Activated CD4-positive, alpha-beta memory T cell treated with anti-CD3 and anti-CD28 coated beads for 36 hours (primary cell): Measurements from ENCODE around the gene KCNE5. TPM values are rescaled to one million over a fixed set of nuclear protein-coding genes. Genes with fewer than 3 reads are reported as not detected.
"Not testable (repeated sequence)": the region's sequence is repeated elsewhere in the genome, so short reads cannot be mapped to it uniquely, and the experiment has no call there.

Experiments
- CTCF ChIA-PET: fragments of 350-600 bp; sonication (Branson Sonifier 250); formaldehyde crosslinking; loops from one replicate; lab custom pipeline; 2021; ENCODE audit warnings: antibody characterized with exemption, inconsistent platforms; lab: Charles Lee
- POLR2A ChIA-PET: fragments of 350-600 bp; sonication (Branson Sonifier 250); formaldehyde crosslinking; loops from one replicate; lab custom pipeline; 2021; ENCODE audit warnings: antibody characterized with exemption; lab: Charles Lee
- DNase-seq: peaks from one replicate; pipeline ENCODE4 v3.0.0-alpha.2; 2020
- H3K27ac Mint-ChIP-seq: one replicate; pipeline ENCODE4 v1.8.0; 2021; ENCODE audit warnings: mixed read lengths
- H3K27me3 Mint-ChIP-seq: one replicate; pipeline ENCODE4 v1.8.0; 2021; ENCODE audit warnings: mixed read lengths
- H3K36me3 Mint-ChIP-seq: one replicate; pipeline ENCODE4 v1.8.0; 2021; ENCODE audit warnings: mixed read lengths
- H3K4me1 Mint-ChIP-seq: one replicate; pipeline ENCODE4 v1.8.0; 2021; ENCODE audit warnings: low read depth, mixed read lengths
- H3K4me3 Mint-ChIP-seq: one replicate; pipeline ENCODE4 v1.8.0; 2021; ENCODE audit warnings: mild to moderate bottlenecking, mixed read lengths
- H3K9me3 Mint-ChIP-seq: one replicate; pipeline ENCODE4 v1.8.0; 2021; ENCODE audit warnings: mixed read lengths
- intact Hi-C: fragments of 100-400 bp; cut with micrococcal nuclease; formaldehyde crosslinking; loops from one replicate; pipeline ENCODE4 v1.15.1; 2023
- total RNA-seq, 2 experiments: library from RNA; stranded (reverse); gene quantifications; one replicate each; pipeline ENCODE4 v1.2.3, GENCODE V29; 2021

KCNE5 gene
- total RNA-seq, 2 experiments from 2014 or later = 0.24 TPM; not detected in 1

DNA sequence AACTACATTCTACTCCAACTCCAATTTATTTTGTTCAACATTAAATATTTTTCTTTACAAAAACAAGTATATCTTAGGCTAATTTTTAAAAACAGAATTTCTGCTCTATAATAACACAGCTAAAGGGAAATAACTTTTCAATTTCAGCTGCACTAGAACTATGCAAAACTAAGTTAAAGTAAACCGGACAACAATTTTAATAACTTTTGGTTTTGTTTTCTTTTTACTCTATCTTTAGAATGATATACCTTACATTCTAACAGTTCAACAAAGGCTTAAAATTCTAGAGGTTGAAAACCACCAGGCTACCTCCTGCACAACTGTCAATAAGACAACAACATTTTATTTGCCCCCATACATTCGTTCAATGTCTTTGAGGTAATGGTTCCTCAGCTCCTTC, 18.7 kb upstream of the KCNE5 start:
- POLR2A ChIA-PET = no interaction called here
- CTCF ChIA-PET = interaction anchor here (0.7 to 1.0 kb wide), 3 partner anchors 10 to 213 kb away, joined by 3 read pairs; no protein-coding TSS in a partner anchor
- Mint-ChIP-seq H3K4me3 (no peak overlapping the region), H3K27ac (no peak overlapping the region), H3K27me3 (no peaks in the 10 kb centered on the region), H3K36me3 (peaks cover 10% of the 10 kb centered on the region), H3K9me3 (no peaks in the 10 kb centered on the region), H3K4me1 (peaks cover 5% of the 10 kb centered on the region)
- intact Hi-C loops = no loop called here
- DNase-seq = no peak

DNA sequence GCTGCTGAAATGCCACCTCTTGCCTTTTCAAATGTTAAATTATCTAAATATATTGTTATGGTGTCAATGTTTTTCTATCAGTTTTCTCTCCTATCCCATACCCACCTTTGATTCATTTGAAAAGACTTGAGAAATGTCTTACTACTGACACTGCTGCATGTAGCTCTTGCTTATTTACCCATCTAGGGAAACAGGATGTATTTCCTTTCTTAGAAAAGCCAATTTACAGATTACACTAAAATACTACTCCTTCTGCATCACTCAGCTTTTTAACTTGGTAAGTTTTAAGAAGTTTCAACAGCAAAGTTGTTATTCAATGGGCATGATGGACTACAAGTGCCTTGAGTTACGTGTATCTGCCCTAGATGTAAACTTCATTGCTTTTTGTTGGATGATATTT, 13.2 kb upstream of the KCNE5 start:
- no peak overlapping the region for H3K4me3 Mint-ChIP-seq
- intact Hi-C loops = no loop called here
- ChIA-PET POLR2A (no interaction called here), CTCF (interaction anchor here (0.7 kb wide), 1 partner anchor 22 kb away, joined by 4 read pairs; no protein-coding TSS in a partner anchor)
- H3K9me3 Mint-ChIP-seq = no peaks in the 10 kb centered on the region
- no peaks in the 10 kb centered on the region for H3K27me3 Mint-ChIP-seq
- peaks cover 6% of the 10 kb centered on the region for H3K36me3 Mint-ChIP-seq
- no peaks in the 10 kb centered on the region for H3K4me1 Mint-ChIP-seq
- DNase-seq = no peak
- no peak overlapping the region for H3K27ac Mint-ChIP-seq

DNA sequence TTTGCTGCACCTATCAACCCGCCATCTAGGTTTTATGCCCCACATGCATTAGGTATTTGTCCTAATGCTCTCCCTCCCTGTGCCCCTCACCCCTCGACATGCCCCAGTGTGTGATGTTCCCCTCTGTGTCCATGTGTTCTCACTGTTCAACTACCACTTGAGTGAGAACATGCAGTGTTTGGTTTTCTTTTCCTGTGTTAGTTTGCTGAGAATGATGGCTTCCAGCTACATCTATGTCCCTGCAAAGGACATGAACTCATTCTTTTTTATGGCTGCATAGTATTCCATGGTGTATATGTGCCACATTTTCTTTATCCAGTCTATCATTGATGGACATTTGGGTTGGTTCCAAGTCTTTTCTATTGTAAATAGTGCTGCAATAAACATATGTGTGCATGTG, 12.5 kb upstream of the KCNE5 start:
- H3K9me3 Mint-ChIP-seq, POLR2A ChIA-PET, DNase-seq, H3K36me3 Mint-ChIP-seq, H3K4me1 Mint-ChIP-seq, H3K27ac Mint-ChIP-seq, H3K4me3 Mint-ChIP-seq, CTCF ChIA-PET, intact Hi-C loops, H3K27me3 Mint-ChIP-seq: not testable (repeated sequence)

DNA sequence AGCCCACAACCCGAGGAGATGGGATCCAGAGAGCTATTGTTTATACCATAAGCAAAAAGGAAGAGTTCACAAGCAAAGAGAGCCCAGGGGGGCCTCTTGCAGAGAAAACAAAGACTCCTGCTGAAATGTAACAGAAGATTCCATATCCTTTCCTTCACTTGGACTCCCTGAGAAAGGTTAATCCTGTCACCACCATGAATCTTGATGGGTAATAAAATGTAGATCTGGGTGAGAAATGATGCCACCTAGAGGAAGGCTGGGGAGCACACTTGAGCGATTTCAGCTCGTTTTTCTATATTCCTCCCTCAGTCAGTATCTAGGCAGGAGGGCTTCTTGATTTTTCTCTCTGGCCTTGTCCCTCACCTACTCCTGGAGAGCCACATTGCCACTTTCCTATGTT, 10.2 kb upstream of the KCNE5 start:
- Mint-ChIP-seq H3K27ac (no peak overlapping the region), H3K4me3 (no peak overlapping the region), H3K36me3 (peaks cover 6% of the 10 kb centered on the region), H3K4me1 (no peaks in the 10 kb centered on the region), H3K9me3 (no peaks in the 10 kb centered on the region), H3K27me3 (no peaks in the 10 kb centered on the region)
- no peak for DNase-seq
- POLR2A ChIA-PET = no interaction called here
- intact Hi-C loops = no loop called here
- CTCF ChIA-PET = interaction anchor here (0.7 to 5.4 kb wide), 8 partner anchors 8 to 222 kb away, joined by 3 to 55 read pairs (median 3); no protein-coding TSS in a partner anchor

DNA sequence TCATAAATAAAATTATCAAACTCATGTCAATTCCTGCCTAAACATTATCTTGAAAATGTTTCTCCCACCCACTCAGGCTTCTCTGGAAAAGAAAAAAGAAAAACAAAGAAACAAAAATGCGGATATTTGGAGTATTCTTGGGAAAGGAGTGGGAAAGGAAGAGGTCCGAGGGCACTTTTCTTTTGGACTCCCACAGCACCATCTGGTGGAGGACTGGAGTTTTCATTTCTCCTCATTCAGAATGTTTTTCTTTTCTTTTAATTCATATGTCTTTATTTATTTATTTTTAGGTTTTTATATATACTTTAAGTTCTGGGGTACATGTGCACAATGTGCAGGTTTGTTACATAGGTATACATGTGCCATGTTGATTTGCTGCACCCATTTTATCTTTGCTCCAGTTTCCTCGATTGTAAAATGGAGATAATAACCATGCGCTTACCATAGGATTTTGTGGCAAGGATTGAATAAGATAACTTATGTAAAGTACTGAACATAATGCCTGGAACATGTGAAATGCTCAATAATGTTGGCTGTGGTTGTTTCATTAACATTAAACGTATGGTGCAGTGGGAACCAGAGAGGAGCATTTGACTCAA, 8.0 kb upstream of the KCNE5 start:
- ChIA-PET POLR2A (no interaction called here), CTCF (interaction anchor here (1.1 to 5.4 kb wide), 2 partner anchors 11 to 148 kb away, joined by 3 to 55 read pairs; no protein-coding TSS in a partner anchor)
- peaks cover 2% of the 10 kb centered on the region for H3K36me3 Mint-ChIP-seq
- no peak for DNase-seq
- intact Hi-C loops = loop anchor here (1.0 kb wide), 1 partner anchor 147 kb away; no protein-coding TSS in a partner anchor
- no peaks in the 10 kb centered on the region for H3K9me3 Mint-ChIP-seq
- no peaks in the 10 kb centered on the region for H3K4me1 Mint-ChIP-seq
- H3K27me3 Mint-ChIP-seq = no peaks in the 10 kb centered on the region
- H3K27ac Mint-ChIP-seq = no peak overlapping the region
- no peak overlapping the region for H3K4me3 Mint-ChIP-seq

DNA sequence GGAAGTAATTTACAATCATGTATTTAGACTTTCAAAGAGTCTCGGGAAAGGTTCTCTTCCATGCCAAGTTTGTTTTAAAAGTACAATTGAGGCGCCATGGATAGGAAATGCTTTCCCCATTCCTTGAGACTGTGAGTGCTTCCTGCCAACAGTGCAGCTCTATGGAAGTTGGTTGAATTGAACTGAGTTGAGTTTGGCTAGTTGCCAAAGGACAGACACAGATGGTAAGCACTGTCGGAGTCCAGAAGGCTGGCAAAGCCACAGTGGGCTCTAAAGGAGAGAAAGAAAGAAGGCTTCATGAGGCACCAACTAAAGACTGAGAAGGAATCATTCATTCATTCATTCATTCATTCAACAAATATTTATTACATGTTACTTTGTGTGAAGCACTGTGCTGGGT, 4.3 kb upstream of the KCNE5 start:
- Mint-ChIP-seq H3K27ac (no peak overlapping the region), H3K36me3 (peaks cover 4% of the 10 kb centered on the region), H3K9me3 (no peaks in the 10 kb centered on the region), H3K4me3 (no peak overlapping the region), H3K27me3 (no peaks in the 10 kb centered on the region), H3K4me1 (no peaks in the 10 kb centered on the region)
- ChIA-PET POLR2A (no interaction called here), CTCF (no interaction called here)
- intact Hi-C loops = no loop called here
- no peak for DNase-seq

DNA sequence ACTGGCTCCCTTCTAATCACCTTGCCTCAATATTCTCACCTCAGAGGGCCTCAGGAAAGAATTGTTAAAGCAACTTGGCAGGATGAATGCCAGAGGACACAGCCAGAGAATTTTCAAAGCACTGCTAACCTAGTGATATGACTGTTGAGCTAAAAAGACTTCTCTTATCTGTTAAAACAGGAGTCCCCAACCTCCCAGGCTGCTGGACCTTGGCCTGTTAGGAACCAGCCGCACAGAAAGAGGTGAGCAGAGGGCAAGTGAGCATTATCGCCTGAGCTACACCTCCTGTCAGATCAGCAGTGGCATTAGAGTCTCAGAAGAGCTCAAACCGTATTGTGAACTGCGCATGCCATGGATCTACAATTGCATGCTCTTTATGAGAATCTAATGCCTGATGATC, 1.7 kb upstream of the KCNE5 start:
- Mint-ChIP-seq H3K27me3 (no peaks in the 10 kb centered on the region), H3K4me1 (no peaks in the 10 kb centered on the region), H3K4me3 (no peak overlapping the region), H3K9me3 (no peaks in the 10 kb centered on the region), H3K27ac (no peak overlapping the region), H3K36me3 (peaks cover 4% of the 10 kb centered on the region)
- intact Hi-C loops = no loop called here
- no peak for DNase-seq
- ChIA-PET POLR2A (no interaction called here), CTCF (interaction anchor here (0.9 to 1.6 kb wide), 2 partner anchors 9 to 141 kb away, joined by 3 to 6 read pairs; no protein-coding TSS in a partner anchor)

DNA sequence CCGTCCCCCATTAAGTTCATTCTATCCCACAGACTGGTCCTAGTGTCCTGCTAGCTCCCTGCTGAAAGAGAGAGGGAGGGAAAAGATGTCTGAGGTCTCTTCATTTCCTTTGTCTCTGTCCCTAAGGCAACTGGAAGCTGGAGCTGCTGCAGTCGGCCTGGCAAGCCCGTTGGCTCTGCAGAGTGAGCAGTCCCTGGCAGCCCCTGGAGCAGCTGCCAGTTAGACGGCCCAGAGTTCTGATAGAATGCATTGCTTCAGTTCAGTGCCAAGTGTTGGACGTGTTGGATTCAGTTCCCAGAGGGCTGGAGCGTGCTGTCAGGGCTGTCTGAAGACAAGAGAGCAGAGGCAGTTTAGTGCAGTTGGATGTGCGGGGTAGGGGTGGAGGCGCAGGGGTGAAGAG, 975 bp downstream of the KCNE5 start:
- Mint-ChIP-seq H3K36me3 (peaks cover 2% of the 10 kb centered on the region), H3K4me3 (no peak overlapping the region), H3K9me3 (no peaks in the 10 kb centered on the region), H3K27ac (no peak overlapping the region), H3K27me3 (no peaks in the 10 kb centered on the region), H3K4me1 (no peaks in the 10 kb centered on the region)
- CTCF ChIA-PET = no interaction called here
- DNase-seq = no peak
- intact Hi-C loops = no loop called here
- POLR2A ChIA-PET = no interaction called here

DNA sequence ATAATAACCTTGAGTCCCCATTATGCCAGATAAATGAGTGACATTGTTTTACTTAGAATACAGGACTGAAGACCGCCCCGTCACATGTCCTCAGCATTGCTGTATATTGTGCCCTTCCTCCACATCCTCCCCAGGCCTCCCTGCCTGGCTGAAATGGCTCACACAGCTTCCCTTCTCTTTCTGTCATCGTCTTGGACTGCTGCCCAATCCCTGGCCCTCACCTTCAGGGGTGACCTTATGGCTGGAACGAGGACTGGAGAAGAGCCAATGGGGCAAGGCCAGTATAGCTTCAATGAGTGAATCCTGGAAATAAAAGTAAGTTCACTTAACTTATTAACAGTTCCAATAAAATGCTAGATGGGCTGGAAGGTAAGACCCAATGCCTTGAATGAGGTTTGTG, 2.7 kb downstream of the KCNE5 start:
- Mint-ChIP-seq H3K4me1 (no peaks in the 10 kb centered on the region), H3K27ac (no peak overlapping the region), H3K36me3 (no peaks in the 10 kb centered on the region), H3K27me3 (no peaks in the 10 kb centered on the region), H3K4me3 (no peak overlapping the region), H3K9me3 (no peaks in the 10 kb centered on the region)
- DNase-seq = no peak
- ChIA-PET CTCF (interaction anchor here (0.9 kb wide), 1 partner anchor 137 kb away, joined by 3 read pairs; no protein-coding TSS in a partner anchor), POLR2A (no interaction called here)
- intact Hi-C loops = no loop called here

DNA sequence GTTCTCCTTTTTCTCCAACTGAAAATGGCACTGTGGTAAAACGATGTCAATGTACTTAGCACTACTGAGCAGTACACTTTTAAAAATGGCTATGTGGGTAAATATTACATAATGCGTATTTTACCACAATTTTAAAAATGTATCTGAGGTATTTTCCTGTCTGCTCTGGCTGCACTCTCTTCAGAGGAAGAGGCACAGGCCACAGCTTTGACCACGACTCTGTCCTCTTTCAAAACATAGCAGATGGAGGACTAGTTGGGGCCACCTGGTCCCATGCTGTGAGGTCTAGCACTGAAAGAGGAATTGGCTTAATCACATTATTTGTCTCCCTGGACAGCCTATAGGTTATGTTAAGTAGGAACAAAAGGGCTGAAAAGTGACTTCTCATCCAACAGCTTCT, 5.2 kb downstream of the KCNE5 start:
- Mint-ChIP-seq H3K4me1 (no peaks in the 10 kb centered on the region), H3K27me3 (no peaks in the 10 kb centered on the region), H3K36me3 (no peaks in the 10 kb centered on the region), H3K9me3 (no peaks in the 10 kb centered on the region), H3K4me3 (no peak overlapping the region), H3K27ac (no peak overlapping the region)
- intact Hi-C loops = no loop called here
- POLR2A ChIA-PET = no interaction called here
- DNase-seq = no peak
- CTCF ChIA-PET = interaction anchor here (1.1 to 1.2 kb wide), 2 partner anchors 15 to 237 kb away, joined by 3 read pairs; no protein-coding TSS in a partner anchor

DNA sequence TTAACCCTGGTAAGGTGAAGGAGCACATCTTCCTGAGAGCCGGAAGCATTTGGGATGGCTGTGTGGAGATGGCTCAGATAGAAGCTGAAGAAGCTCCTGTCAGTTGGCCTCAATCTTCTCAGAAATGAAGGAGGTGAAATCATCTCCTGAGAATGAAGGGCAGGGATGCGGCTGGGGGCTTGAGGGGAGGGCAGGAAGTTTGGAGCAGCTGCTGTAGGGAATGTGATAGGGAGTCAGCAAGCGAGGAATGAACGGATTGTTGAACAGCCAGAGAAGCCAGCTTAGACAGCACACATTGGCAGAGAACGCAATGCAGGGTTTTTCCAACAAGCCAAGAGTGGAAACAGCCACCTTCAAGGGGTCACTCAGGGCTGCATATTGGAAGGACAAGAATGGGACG, 10.0 kb downstream of the KCNE5 start:
- no peak for DNase-seq
- ChIA-PET CTCF (no interaction called here), POLR2A (no interaction called here)
- H3K36me3 Mint-ChIP-seq = no peaks in the 10 kb centered on the region
- no peaks in the 10 kb centered on the region for H3K4me1 Mint-ChIP-seq
- H3K9me3 Mint-ChIP-seq = no peaks in the 10 kb centered on the region
- no peak overlapping the region for H3K4me3 Mint-ChIP-seq
- no peak overlapping the region for H3K27ac Mint-ChIP-seq
- intact Hi-C loops = no loop called here
- H3K27me3 Mint-ChIP-seq = no peaks in the 10 kb centered on the region

DNA sequence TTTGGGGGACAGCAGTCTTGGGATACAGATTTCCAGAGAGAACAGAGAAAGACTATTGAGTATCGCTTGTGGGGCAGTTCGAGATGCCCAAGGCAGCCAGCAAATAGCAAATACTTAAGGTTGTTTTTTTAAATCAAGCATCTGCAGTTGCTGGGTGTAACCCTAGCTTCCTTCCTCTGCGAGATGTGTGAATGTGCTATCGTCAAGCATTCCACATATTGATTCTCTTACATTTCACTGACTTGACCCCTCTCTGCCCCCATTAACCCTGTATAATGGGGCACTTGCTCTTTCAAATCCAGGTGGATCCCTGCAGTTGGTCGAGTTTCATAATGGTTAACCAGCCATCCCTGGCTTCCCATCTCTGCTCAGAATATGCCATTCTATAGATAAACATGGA, 23.5 kb downstream of the KCNE5 start:
- ChIA-PET CTCF (no interaction called here), POLR2A (no interaction called here)
- Mint-ChIP-seq H3K9me3 (peaks cover 5% of the 10 kb centered on the region), H3K4me3 (no peak overlapping the region), H3K27ac (no peak overlapping the region), H3K4me1 (peaks cover 3% of the 10 kb centered on the region), H3K36me3 (no peaks in the 10 kb centered on the region), H3K27me3 (peaks cover 20% of the 10 kb centered on the region)
- no peak for DNase-seq
- intact Hi-C loops = no loop called here

DNA sequence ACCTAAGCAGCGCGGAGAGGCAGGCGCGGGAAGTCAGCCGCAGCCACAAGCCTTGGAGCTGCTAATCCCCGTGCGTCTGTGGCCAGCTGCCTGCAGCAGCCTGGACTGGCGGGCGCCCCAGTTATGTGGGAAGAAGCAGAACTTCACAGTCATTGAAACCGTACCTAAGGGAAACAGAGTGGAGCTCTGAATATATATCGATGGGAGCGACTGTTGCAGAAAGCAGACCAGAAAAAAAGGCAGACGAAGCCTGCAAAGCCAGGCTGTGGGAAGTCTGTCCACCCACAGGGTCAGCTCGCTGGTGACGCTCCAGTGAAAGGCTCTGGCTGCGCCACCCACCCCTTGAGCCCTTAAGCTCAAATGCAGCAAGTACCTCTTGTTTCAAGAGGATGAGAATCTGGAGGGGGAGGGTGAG, 24.7 kb downstream of the KCNE5 start:
- Mint-ChIP-seq H3K4me1 (peaks cover 3% of the 10 kb centered on the region), H3K27ac (no peak overlapping the region), H3K27me3 (peaks cover 20% of the 10 kb centered on the region), H3K36me3 (no peaks in the 10 kb centered on the region), H3K4me3 (no peak overlapping the region), H3K9me3 (no peaks in the 10 kb centered on the region)
- no peak for DNase-seq
- intact Hi-C loops = no loop called here
- CTCF ChIA-PET = no interaction called here
- POLR2A ChIA-PET = no interaction called here
